ENCODE measurements around the gene ST3GAL3. TPM values are rescaled to one million over a fixed set of nuclear protein-coding genes. Genes with fewer than 3 reads are reported as not detected.

The ST3GAL3 gene
- total RNA-seq, 1 experiment from 2014 or later: 8.3 TPM

GRCh38 chr1:43976045-43976444, 268.7 kb downstream of the ST3GAL3 start:
- H4K91ac ChIP-seq (ENCODE audit: insufficient read length, low read depth, low read length): no peak overlapping the region
- no peak overlapping the region for H3K27ac ChIP-seq (ENCODE audit: insufficient read length, low read depth, low read length)
- H3K4me1 Mint-ChIP-seq: peaks cover 36 to 41% of the 10 kb centered on the region in 2 experiments
- no peak overlapping the region for H2AFZ ChIP-seq (ENCODE audit: low read length)
- peak overlapping the region; percentile 82 to 95 for H3K4me3 Mint-ChIP-seq
- H3K9me3 Mint-ChIP-seq: no peaks in the 10 kb centered on the region; a peak in 1 of 5 replicates
- H3K27me3 ChIP-seq (ENCODE audit: insufficient read depth, low read length): no peaks in the 10 kb centered on the region
- H4K8ac ChIP-seq (replicated peaks; ENCODE audit: insufficient read length, low read depth, low read length): no peak overlapping the region
- H3K14ac ChIP-seq (ENCODE audit: insufficient read depth, low read length): no peak overlapping the region
- H3K36me3 Mint-ChIP-seq (ENCODE audit: insufficient read depth in 1 of 3, low read depth in 3 of 3): peaks cover 23 to 47% (median 43%) of the 10 kb centered on the region in 3 experiments; a peak in 6 of 7 replicates
- no peak overlapping the region for H3K4ac ChIP-seq (ENCODE audit: low read depth, low read length)
- no peak overlapping the region for H2BK15ac ChIP-seq (ENCODE audit: low read depth, low read length)
- no peak overlapping the region for H3K23ac ChIP-seq (ENCODE audit: insufficient read length, low read depth, low read length)
- H3K27ac Mint-ChIP-seq: no peak overlapping the region; a peak in 2 of 7 replicates
- peaks cover 8% of the 10 kb centered on the region; the same call in 1 of the 2 replicates for H3K4me1 ChIP-seq (ENCODE audit: insufficient read depth, low read length)
- H3K79me2 ChIP-seq (ENCODE audit: insufficient read depth, low read length): peaks cover 3% of the 10 kb centered on the region; the same call in 1 of the 2 replicates
- H2BK5ac ChIP-seq (ENCODE audit: insufficient read length, low read length): no peak overlapping the region
- no peak for DNase-seq
- H2BK12ac ChIP-seq (ENCODE audit: insufficient read length, low read depth, low read length): no peak overlapping the region
- no peak overlapping the region for H4K5ac ChIP-seq (ENCODE audit: insufficient read length, low read depth, low read length)
- H3K9ac ChIP-seq (ENCODE audit: extremely low read depth, insufficient read length, low read length): peak overlapping the region; percentile 53
- H3K23me2 ChIP-seq (ENCODE audit: insufficient read length, low read depth, low read length, poor library complexity, severe bottlenecking): peaks cover 23% of the 10 kb centered on the region
- peak overlapping the region; percentile 82 for H3K4me2 ChIP-seq (ENCODE audit: insufficient read depth, insufficient read length, low read length)
- H3K79me1 ChIP-seq (ENCODE audit: insufficient read depth, low read depth, low read length, poor library complexity, severe bottlenecking): peaks cover 6% of the 10 kb centered on the region
- TF ChIP-seq CTCF (conservative IDR thresholded peaks at IDR 0.05): peak; percentile 12; the same call in 1 of the 3 replicates
- WGBS (ENCODE audit: extremely low coverage, insufficient read length, low lambda C conversion rate): no CpG with 5 or more reads among the region's 4 CpGs
- H3K18ac ChIP-seq (ENCODE audit: insufficient read length, low read depth, low read length): no peak overlapping the region
- H2AK5ac ChIP-seq (ENCODE audit: insufficient read length, low read length): no peak overlapping the region
- no peaks in the 10 kb centered on the region for H3K27me3 Mint-ChIP-seq (ENCODE audit: low read depth)
- no peak overlapping the region for H2BK120ac ChIP-seq (ENCODE audit: low read depth, low read length, poor library complexity, severe bottlenecking)
- H3K9me3 ChIP-seq (ENCODE audit: control insufficient read depth, low read depth, low read length): no peaks in the 10 kb centered on the region
- H3K56ac ChIP-seq (ENCODE audit: insufficient read length, low read depth, low read length): no peak overlapping the region
- H2BK20ac ChIP-seq (ENCODE audit: low read depth, low read length, poor library complexity, severe bottlenecking): no peak overlapping the region
- H3T11ph ChIP-seq (ENCODE audit: low read length): no peak overlapping the region
- no peaks in the 10 kb centered on the region for H4K20me1 ChIP-seq (ENCODE audit: control insufficient read depth, insufficient read depth, insufficient read length)
